ENCODE data around the gene KCNJ13.

GRCh38 chr2:232761301-232761907 lies 15.0 kb downstream of the KCNJ13 start:
- TF ChIP-seq CTCF (IDR thresholded peaks at IDR 0.05) (peak; percentile 63), EZH2 (IDR thresholded peaks at IDR 0.05) (no peak)
